ENCODE measurements around the gene GLO1.

The GLO1 gene

GRCh38 chr6:38658418-38659167 lies 44.4 kb downstream of the GLO1 start:
- no peak for DNase-seq

- no peak for DNase-seq
Measured at GRCh38 chr6:38656896-38657295, 46.0 kb downstream of the GLO1 start.

GRCh38 chr6:38654263-38654662 lies 48.7 kb downstream of the GLO1 start:
- DNase-seq = no peak

GRCh38 chr6:38651121-38651784 lies 51.7 kb downstream of the GLO1 start:
- no peak for DNase-seq

GRCh38 chr6:38650207-38650752 lies 52.7 kb downstream of the GLO1 start:
- no peak for DNase-seq

GRCh38 chr6:38649744-38650143 lies 53.2 kb downstream of the GLO1 start:
- no peak for DNase-seq

GRCh38 chr6:38648629-38649028 lies 54.3 kb downstream of the GLO1 start:
- no peak for DNase-seq

GRCh38 chr6:38646166-38646878 lies 56.6 kb downstream of the GLO1 start:
- DNase-seq = no peak

- DNase-seq = no peak
Measured at GRCh38 chr6:38644951-38645350, 58.0 kb downstream of the GLO1 start.

- DNase-seq = peak in 1 of 3 donors; percentile 5
Measured at GRCh38 chr6:38640216-38640909, 62.6 kb downstream of the GLO1 start.

- DNase-seq = peak; percentile 82 to 93 (median 88)
Measured at GRCh38 chr6:38639498-38640215, 63.3 kb downstream of the GLO1 start, which contains the start of gene BTBD9. TSS of gene BTBD9 (minus strand) at chr6:38639929.

- peak; percentile 35 to 46 (median 39) for DNase-seq
Measured at GRCh38 chr6:38638941-38639497, 63.9 kb downstream of the GLO1 start.

- no peak for DNase-seq
Measured at GRCh38 chr6:38637756-38638155, 65.2 kb downstream of the GLO1 start.

GRCh38 chr6:38636027-38636426 lies 66.9 kb downstream of the GLO1 start:
- no peak for DNase-seq

- DNase-seq = no peak
Measured at GRCh38 chr6:38634518-38634917, 68.4 kb downstream of the GLO1 start.

GRCh38 chr6:38632490-38632889 lies 70.5 kb downstream of the GLO1 start:
- DNase-seq = no peak

GRCh38 chr6:38631186-38631783 lies 71.7 kb downstream of the GLO1 start:
- no peak for DNase-seq

Measured in suppressor macrophage treated with lipopolysaccharide for 1 hour (primary cell).